HG03025 (cell line): ENCODE data around the gene NQO2.

Source experiments
- ATAC-seq: cut with Tn5 transposase; IDR thresholded peaks from one replicate; pipeline ENCODE4 v1.9.1; 2021; ENCODE audit warnings: mild to moderate bottlenecking, moderate library complexity; ENCODE audit not compliant: unreplicated experiment, low FRiP score

NQO2 gene

DNA sequence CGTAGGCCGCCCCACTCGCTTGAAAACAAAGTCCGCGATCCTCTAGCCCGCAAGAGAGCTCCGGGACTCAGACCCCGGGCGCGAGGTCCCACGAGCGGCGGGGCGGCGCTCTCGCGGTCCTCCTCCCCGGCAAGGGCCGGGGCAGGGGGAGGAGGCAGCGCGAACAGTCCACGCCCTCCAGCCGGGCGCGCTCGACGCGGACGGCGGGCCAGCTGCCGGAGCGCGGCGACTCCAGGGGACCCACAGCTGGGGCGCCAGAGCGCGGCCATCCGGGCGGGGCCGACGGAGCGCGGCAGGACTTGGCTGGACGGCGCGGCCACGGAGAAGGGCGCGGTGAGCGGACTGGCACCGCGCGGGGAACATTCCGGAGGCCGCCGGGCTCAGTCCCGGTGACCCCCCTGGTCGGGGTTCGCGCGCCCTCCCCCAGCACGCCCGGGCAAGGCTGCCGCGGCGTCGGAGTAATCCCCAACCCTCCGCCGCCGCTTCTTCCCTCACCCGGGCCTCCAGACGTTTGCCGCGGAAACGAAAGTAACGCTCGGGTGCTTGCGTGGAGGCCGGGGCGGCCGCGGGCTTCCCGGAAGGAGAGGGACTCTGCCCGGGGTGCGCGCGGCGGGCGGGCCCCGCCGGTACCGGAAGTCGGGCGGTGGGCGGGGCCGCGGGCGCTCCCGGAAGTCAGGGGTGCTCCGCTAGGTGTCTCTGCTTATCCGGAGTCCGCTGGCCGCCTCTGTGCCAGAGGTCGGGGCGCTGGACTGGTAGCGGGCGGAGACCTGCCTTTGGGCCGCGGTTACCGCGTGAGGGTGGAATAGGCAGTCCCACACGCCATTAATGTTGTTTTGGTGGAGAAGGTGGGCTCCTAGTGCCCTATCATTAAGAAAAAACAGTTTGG lies 68.9 kb downstream of the NQO2 start, which contains the start of gene RIPK1:
TSS of gene RIPK1 (plus strand) at position 166 of the 886 bp plus-strand sequence. CDS start 8,330 bp downstream, outside the sequence.
- peak; percentile 73 for ATAC-seq
